ENCODE data around the gene SCMH1.
"Not testable (repeated sequence)": the region's sequence is repeated elsewhere in the genome, so short reads cannot be mapped to it uniquely, and the experiment has no call there.

Gene SCMH1

GRCh38 chr1:41246568-41246967, 4.5 kb upstream of the SCMH1 start:
- peak; percentile 30 for DNase-seq

- peak; percentile 66 for DNase-seq
Observed at GRCh38 chr1:41245659-41246058, 3.6 kb upstream of the SCMH1 start.

GRCh38 chr1:41243079-41243385, 926 bp upstream of the SCMH1 start:
- DNase-seq: no peak

GRCh38 chr1:41242342-41243078, 404 bp upstream of the SCMH1 start:
- DNase-seq: peak; percentile 36

- DNase-seq: peak; percentile 77
Observed at GRCh38 chr1:41241354-41241748, 755 bp downstream of the SCMH1 start.

GRCh38 chr1:41240781-41241353, 1.2 kb downstream of the SCMH1 start:
- DNase-seq: peak; percentile 60

- DNase-seq: peak; percentile 78
Observed at GRCh38 chr1:41239988-41240610, 2.0 kb downstream of the SCMH1 start.

- DNase-seq: no peak
Observed at GRCh38 chr1:41238311-41238988, 3.7 kb downstream of the SCMH1 start.

GRCh38 chr1:41236781-41237180, 5.3 kb downstream of the SCMH1 start:
- no peak for DNase-seq

GRCh38 chr1:41235893-41236292, 6.2 kb downstream of the SCMH1 start:
- DNase-seq: no peak

- no peak for DNase-seq
Observed at GRCh38 chr1:41233708-41234107, 8.4 kb downstream of the SCMH1 start.

GRCh38 chr1:41232305-41232704, 9.8 kb downstream of the SCMH1 start:
- peak; percentile 39 for DNase-seq

GRCh38 chr1:41230656-41231055, 11.4 kb downstream of the SCMH1 start:
- DNase-seq: no peak

GRCh38 chr1:41229219-41229618, 12.9 kb downstream of the SCMH1 start:
- DNase-seq: not testable (repeated sequence)

GRCh38 chr1:41226815-41227434, 15.2 kb downstream of the SCMH1 start:
- peak; percentile 51 for DNase-seq

GRCh38 chr1:41225495-41225894, 16.6 kb downstream of the SCMH1 start:
- DNase-seq: no peak

- DNase-seq: peak; percentile 72
Observed at GRCh38 chr1:41222496-41222895, 19.6 kb downstream of the SCMH1 start.

- DNase-seq: no peak
Observed at GRCh38 chr1:41221995-41222394, 20.1 kb downstream of the SCMH1 start.

- DNase-seq: no peak
Observed at GRCh38 chr1:41218152-41218551, 24.0 kb downstream of the SCMH1 start.

- DNase-seq: no peak
Observed at GRCh38 chr1:41217441-41217840, 24.7 kb downstream of the SCMH1 start.

- DNase-seq: no peak
Observed at GRCh38 chr1:41215623-41216022, 26.5 kb downstream of the SCMH1 start.

- no peak for DNase-seq
Observed at GRCh38 chr1:41213341-41213740, 28.8 kb downstream of the SCMH1 start.

- not testable (repeated sequence) for DNase-seq
Observed at GRCh38 chr1:41211608-41212007, 30.5 kb downstream of the SCMH1 start.

All from hematopoietic multipotent progenitor cell treated with erythropoietin and hydrocortisone succinate and interleukin-3 and kit ligand, for 6 days (in vitro differentiated cells).